Gastrocnemius medialis (tissue), 4 donors: Measurements from ENCODE around the gene SLC25A15.

ENCODE experiments used
- CTCF ChIP-seq, 5 experiments: fragments of 450-650 bp in 3 of 5; fragments of 200-600 bp in 2 of 5; sonication (generic) in 2 of 5; IDR thresholded peaks in 4 of 5; conservative IDR thresholded peaks in 1 of 5; 1 replicate in 4 of 5; 2 replicates in 1 of 5; pipeline ENCODE4 v1.5.1; 2016 to 2019; ENCODE audit warnings: antibody characterized with exemption in 5 of 5, mild to moderate bottlenecking in 3 of 5, moderate library complexity in 3 of 5
- POLR2A ChIP-seq, 2 donors: fragments of 450-650 bp; IDR thresholded peaks; one replicate each; pipeline ENCODE4 v1.6.1; 2017; ENCODE audit warnings: antibody characterized with exemption in 2 of 2, mild to moderate bottlenecking in 2 of 2, moderate library complexity in 2 of 2

- TF ChIP-seq POLR2A (IDR thresholded peaks at IDR 0.05) = no peak
- no peak for TF ChIP-seq CTCF (IDR thresholded peaks at IDR 0.05 in 4 of 5, conservative IDR thresholded peaks at IDR 0.05 in 1 of 5)
These were observed 10.4 kb upstream of the SLC25A15 start for GRCh38 chr13:40779049-40779448.
